Measurements from ENCODE around the gene PACSIN3. TPM values are rescaled to one million over a fixed set of nuclear protein-coding genes. Genes with fewer than 3 reads are reported as not detected.

The PACSIN3 gene
- total RNA-seq, 4 donors from 2014 or later = 55.9 to 95.7 (median 65.0) TPM

- Histone ChIP-seq H3K36me3 (peaks cover 0 to 17% (median 0%) of the 10 kb centered on the region in 3 donors), H3K4me1 (peaks cover 27 to 67% (median 30%) of the 10 kb centered on the region in 3 donors), H3K9me3 (no peaks in the 10 kb centered on the region), H3K27ac (peak overlapping the region; percentile 92 to 98 (median 98)), H3K27me3 (peaks cover 0 to 17% (median 0%) of the 10 kb centered on the region in 4 donors), H3K4me3 (peak overlapping the region; percentile 74 to 94 (median 78))
- DNase-seq = no peak
- intact Hi-C loops (cut with DNase I) = no loop called here
- WGBS, 2 donors = 0 to 1% methylated on average over 24 to 31 of the region's 63 CpGs
- peak in 1 of 4 donors; percentile 51 for TF ChIP-seq POLR2A (IDR thresholded peaks at IDR 0.05)
- no peak for TF ChIP-seq CTCF (IDR thresholded peaks at IDR 0.05)
These were observed 764 bp upstream of the PACSIN3 start for GRCh38 chr11:47186700-47187695.

DNA sequence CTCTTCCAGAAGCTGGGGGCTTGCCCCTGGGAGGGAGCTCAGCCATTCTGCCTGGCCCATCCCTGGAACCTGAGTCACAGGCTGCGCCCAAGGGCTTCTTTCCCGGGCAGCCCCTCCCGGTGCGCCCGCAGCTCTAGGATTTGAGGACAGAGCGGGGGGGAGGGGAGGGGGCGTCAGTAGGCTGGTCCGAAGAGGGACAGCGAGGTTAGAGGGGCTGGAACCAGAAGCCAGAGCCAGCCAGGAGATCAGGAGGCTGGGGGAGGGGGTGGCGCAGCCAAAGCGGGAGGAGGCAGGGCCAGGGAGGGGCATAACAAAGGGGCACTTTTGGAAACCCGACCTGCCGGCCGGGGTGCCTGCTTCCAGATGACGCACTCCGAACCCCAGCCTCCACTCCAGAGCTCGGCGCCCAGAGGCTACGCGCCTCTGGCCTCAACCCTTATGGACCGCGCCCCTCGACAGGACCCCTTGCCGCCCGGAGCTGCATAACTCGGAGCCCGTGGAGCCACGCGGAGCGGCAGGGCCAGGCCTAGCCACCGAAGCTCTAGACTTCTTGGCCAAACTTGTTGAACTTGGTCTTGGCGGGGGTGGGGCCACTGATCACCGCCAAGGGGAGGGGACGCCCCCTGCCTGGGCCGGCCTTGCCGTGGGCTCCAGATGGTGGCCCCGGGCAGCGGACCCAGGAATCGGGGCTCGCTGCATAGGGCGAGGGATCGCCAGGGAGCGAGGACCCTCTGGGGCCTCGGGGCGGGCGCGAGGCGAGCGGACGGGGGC is 744 bp downstream of the PACSIN3 start:
- intact Hi-C loops (cut with DNase I) = no loop called here
- WGBS, 2 donors = 0% methylated on average over 7 of the region's 50 CpGs; no CpG with 5 or more reads in 1 of the 2 donors
- no peaks in the 10 kb centered on the region for H3K9me3 ChIP-seq
- H3K36me3 ChIP-seq = peaks cover 0 to 32% (median 1%) of the 10 kb centered on the region in 3 donors
- H3K4me3 ChIP-seq = peak overlapping the region; percentile 74 to 94 (median 78)
- TF ChIP-seq CTCF (IDR thresholded peaks at IDR 0.05) = peak in 1 of 6 experiments; percentile 2
- TF ChIP-seq POLR2A (IDR thresholded peaks at IDR 0.05) = peak in 2 of 4 donors; percentile 52 to 79
- no peak for DNase-seq
- peaks cover 27 to 67% (median 30%) of the 10 kb centered on the region in 3 donors for H3K4me1 ChIP-seq
- peak overlapping the region; percentile 92 to 98 (median 98) for H3K27ac ChIP-seq
- peaks cover 0 to 17% (median 0%) of the 10 kb centered on the region in 4 donors for H3K27me3 ChIP-seq

- Histone ChIP-seq H3K4me1 (peaks cover 27 to 67% (median 30%) of the 10 kb centered on the region in 3 donors), H3K36me3 (peaks cover 0 to 39% (median 8%) of the 10 kb centered on the region in 3 donors), H3K4me3 (peak overlapping the region; percentile 74 to 94 (median 78)), H3K9me3 (no peaks in the 10 kb centered on the region), H3K27me3 (peaks cover 0 to 17% (median 0%) of the 10 kb centered on the region in 4 donors), H3K27ac (peak overlapping the region; percentile 92 to 98 (median 98))
- WGBS, 2 donors = 8% methylated on average over 6 of the region's 13 CpGs; no CpG with 5 or more reads in 1 of the 2 donors
- intact Hi-C loops (cut with DNase I) = loop anchor here (5.0 kb wide), 2 partner anchors 32 to 82 kb away; no protein-coding TSS in a partner anchor
- TF ChIP-seq CTCF (IDR thresholded peaks at IDR 0.05) (no peak), POLR2A (IDR thresholded peaks at IDR 0.05) (no peak)
- DNase-seq = no peak
These were observed 1.4 kb downstream of the PACSIN3 start for GRCh38 chr11:47184711-47185304.

GRCh38 chr11:47183969-47184368 is 2.3 kb downstream of the PACSIN3 start:
- H3K4me3 ChIP-seq = peak overlapping the region in 1 of 4 donors; percentile 94
- H3K4me1 ChIP-seq = peaks cover 27 to 63% (median 30%) of the 10 kb centered on the region in 3 donors
- DNase-seq = no peak
- H3K27me3 ChIP-seq = peaks cover 0 to 17% (median 0%) of the 10 kb centered on the region in 4 donors
- intact Hi-C loops (cut with DNase I) = loop anchor here (5.0 kb wide), 2 partner anchors 33 to 83 kb away; no protein-coding TSS in a partner anchor
- peak overlapping the region; percentile 92 to 98 (median 98) for H3K27ac ChIP-seq
- no peaks in the 10 kb centered on the region for H3K9me3 ChIP-seq
- TF ChIP-seq CTCF (IDR thresholded peaks at IDR 0.05) = no peak
- TF ChIP-seq POLR2A (IDR thresholded peaks at IDR 0.05) = no peak
- 63 to 70% methylated on average over 5 to 7 of the region's 7 CpGs for WGBS, 2 donors
- H3K36me3 ChIP-seq = peaks cover 0 to 47% (median 8%) of the 10 kb centered on the region in 3 donors
